Testis (tissue), 3 donors: ENCODE data around the gene TMEM51. TPM values are rescaled to one million over a fixed set of nuclear protein-coding genes. Genes with fewer than 3 reads are reported as not detected.

Source experiments
- DNase-seq: peaks from one replicate; pipeline ENCODE4 v3.0.0-alpha.2; 2019
- H3K27ac ChIP-seq, 2 donors: fragments of 200-600 bp; sonication (generic); one replicate each; pipeline ENCODE4 v1.5.1; 2019
- H3K27me3 ChIP-seq: fragments of 200-600 bp; sonication (generic); one replicate; pipeline ENCODE4 v1.5.1; 2019
- H3K36me3 ChIP-seq: fragments of 200-600 bp; sonication (generic); one replicate; pipeline ENCODE4 v1.5.1; 2017; ENCODE audit warnings: low read depth; ENCODE audit errors: missing control alignments
- H3K4me1 ChIP-seq: fragments of 200-600 bp; sonication (generic); one replicate; pipeline ENCODE4 v1.5.1; 2019
- H3K4me3 ChIP-seq, 2 donors: fragments of 200-600 bp; sonication (generic); one replicate each; pipeline ENCODE4 v1.5.1; 2017 to 2019
- H3K9me3 ChIP-seq: fragments of 200-600 bp; sonication (generic); one replicate; pipeline ENCODE4 v1.5.1; 2017
- CTCF ChIP-seq, 3 experiments: fragments of 450-650 bp in 2 of 3; fragments of 200-600 bp in 1 of 3; sonication (generic) in 1 of 3; IDR thresholded peaks; one replicate each; pipeline ENCODE4 v1.5.1; 2016 to 2019; ENCODE audit warnings: antibody characterized with exemption in 3 of 3, mild to moderate bottlenecking in 2 of 3, moderate library complexity in 1 of 3
- POLR2A ChIP-seq: fragments of 450-650 bp; IDR thresholded peaks from one replicate; pipeline ENCODE4 v1.6.1; 2017; ENCODE audit warnings: antibody characterized with exemption, mild to moderate bottlenecking, moderate library complexity
- WGBS, 2 donors: methylation state at CpG; one replicate each; pipeline ENCODE4 v1.1.5; 2018; 5-methylcytosine and 5-hydroxymethylcytosine counted together
- intact Hi-C: fragments of 100-400 bp; cut with DNase I; formaldehyde crosslinking; loops from one replicate; pipeline ENCODE4 v1.15.1; 2023; ENCODE audit warnings: low total_unique reads
- polyA plus RNA-seq: library from polyadenylated mRNA; stranded (reverse); fragments of 350-450 nt; fragmentation: Illumina TruSeq; extraction: RNeasy Lipid Tissue Mini Kit (QIAGEN cat#74804); gene quantifications from one replicate; pipeline ENCODE4 v1.2.3, GENCODE V29; 2014; ENCODE audit warnings: low read depth, low replicate concordance; ENCODE audit not compliant: insufficient read depth
- total RNA-seq, 2 donors: library from RNA; depleted of rRNA; stranded (reverse); fragments of >200 nt; gene quantifications; one replicate each; pipeline ENCODE4 v1.2.3, GENCODE V29; 2016

TMEM51 gene
- total and polyA plus RNA-seq, 3 donors from 2014 or later, result 5.3 to 7.9 (median 5.3) TPM

- no peak overlapping the region for H3K27ac ChIP-seq
Measured at GRCh38 chr1:15260418-15261154, 107.0 kb downstream of the TMEM51 start.

GRCh38 chr1:15261155-15262002 is 107.8 kb downstream of the TMEM51 start:
- 57 to 75% methylated on average over 14 to 20 of the region's 20 CpGs for WGBS, 2 donors
- Histone ChIP-seq H3K4me1 (peaks cover 15% of the 10 kb centered on the region), H3K9me3 (no peaks in the 10 kb centered on the region), H3K27ac (no peak overlapping the region), H3K4me3 (no peak overlapping the region), H3K27me3 (no peaks in the 10 kb centered on the region), H3K36me3 (no peaks in the 10 kb centered on the region)
- peak; percentile 43 for DNase-seq
- TF ChIP-seq POLR2A (no peak), CTCF (IDR thresholded peaks at IDR 0.05) (no peak)
- intact Hi-C loops, result no loop called here

More at GRCh38 chr1:15260418-15261154, 107.0 kb downstream of the TMEM51 start:
- intact Hi-C loops, result no loop called here
- H3K4me1 ChIP-seq, result peaks cover 15% of the 10 kb centered on the region
- 54 to 64% methylated on average over 12 of the region's 12 CpGs for WGBS, 2 donors
- H3K4me3 ChIP-seq, result no peak overlapping the region
- H3K27me3 ChIP-seq, result no peaks in the 10 kb centered on the region
- no peaks in the 10 kb centered on the region for H3K9me3 ChIP-seq
- no peak for TF ChIP-seq POLR2A
- TF ChIP-seq CTCF (IDR thresholded peaks at IDR 0.05), result no peak
- no peaks in the 10 kb centered on the region for H3K36me3 ChIP-seq
- peak; percentile 46 for DNase-seq

GRCh38 chr1:15262003-15262377 is 108.4 kb downstream of the TMEM51 start:
- Histone ChIP-seq H3K27me3 (no peaks in the 10 kb centered on the region), H3K4me1 (peaks cover 15% of the 10 kb centered on the region), H3K4me3 (no peak overlapping the region), H3K9me3 (no peaks in the 10 kb centered on the region), H3K36me3 (no peaks in the 10 kb centered on the region), H3K27ac (no peak overlapping the region)
- intact Hi-C loops, result no loop called here
- TF ChIP-seq CTCF (IDR thresholded peaks at IDR 0.05), result no peak
- no peak for TF ChIP-seq POLR2A
- no peak for DNase-seq
- WGBS, 2 donors, result 90 to 95% methylated on average over 2 of the region's 2 CpGs

- 84 to 87% methylated on average over 5 of the region's 5 CpGs for WGBS, 2 donors
- TF ChIP-seq CTCF (IDR thresholded peaks at IDR 0.05) (no peak), POLR2A (no peak)
- Histone ChIP-seq H3K27ac (no peak overlapping the region), H3K9me3 (no peaks in the 10 kb centered on the region), H3K4me1 (peaks cover 15% of the 10 kb centered on the region), H3K36me3 (no peaks in the 10 kb centered on the region), H3K27me3 (no peaks in the 10 kb centered on the region), H3K4me3 (no peak overlapping the region)
- intact Hi-C loops, result no loop called here
- no peak for DNase-seq
Measured at GRCh38 chr1:15262706-15263105, 109.2 kb downstream of the TMEM51 start.
